Measurements from ENCODE around the gene DERL3.

The DERL3 gene

GRCh38 chr22:23831261-23831660 is 7.5 kb downstream of the DERL3 start:
- DNase-seq (ENCODE audit: low read depth in 2 of 2) = no peak

DNA sequence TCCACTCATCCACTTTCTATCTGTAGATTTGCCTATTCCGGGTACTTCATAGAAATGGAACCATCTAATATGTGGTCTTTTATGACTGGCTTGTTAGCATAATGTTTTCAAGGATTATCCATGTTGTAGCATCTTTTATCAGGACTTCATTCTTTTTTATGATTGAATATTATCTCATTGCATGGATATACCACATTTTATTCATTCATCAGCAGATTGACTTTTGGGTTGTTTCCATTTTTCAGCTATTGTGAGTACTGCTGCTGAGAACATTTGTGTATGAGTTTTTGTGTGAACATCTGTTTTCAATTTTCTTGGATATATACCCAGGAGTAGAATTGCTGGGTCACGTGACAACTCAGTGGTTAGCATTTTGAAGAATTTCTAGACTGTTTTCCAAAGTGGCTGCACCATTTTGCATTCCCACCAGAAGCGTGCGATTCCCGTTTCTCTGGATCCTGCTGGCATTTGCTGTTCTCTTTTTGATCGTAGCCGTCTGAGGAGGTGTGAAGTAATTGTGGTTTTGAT is 8.9 kb downstream of the DERL3 start:
- no peak for DNase-seq (ENCODE audit: low read depth in 2 of 2)

- DNase-seq (ENCODE audit: low read depth in 2 of 2) = no peak
Measured at GRCh38 chr22:23828800-23829680, 9.8 kb downstream of the DERL3 start.

DNA sequence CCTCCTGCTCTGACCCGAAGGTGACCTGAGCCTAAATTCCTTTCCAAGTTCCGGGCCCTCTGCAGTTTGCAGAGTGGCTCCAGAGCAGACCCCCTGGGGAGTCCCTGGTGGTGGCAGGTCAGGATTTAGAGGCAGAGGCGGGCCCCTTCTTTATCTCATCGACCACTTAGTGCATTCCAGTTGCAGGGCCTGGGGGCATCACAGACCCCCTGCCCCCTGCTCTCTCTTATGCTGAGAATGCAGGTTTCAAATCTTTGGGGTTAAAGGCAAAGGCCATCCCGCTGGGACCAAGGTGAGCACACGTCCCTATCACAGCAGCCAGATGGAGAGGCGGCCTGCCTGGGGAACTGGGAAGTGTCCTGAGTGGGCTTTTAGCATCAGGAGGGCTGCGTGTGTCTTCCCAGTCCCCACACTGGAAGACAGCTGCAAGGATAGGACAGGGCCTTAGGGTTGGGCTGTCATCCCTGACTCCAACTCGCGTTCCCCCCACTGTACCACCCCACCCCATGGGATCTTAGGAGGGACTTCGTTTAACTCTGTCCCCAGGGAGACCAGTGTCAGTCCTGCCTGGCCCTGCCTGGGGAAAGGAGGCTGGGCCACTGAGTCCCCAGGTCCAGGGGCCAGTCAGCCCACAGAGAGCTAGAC is 11.3 kb downstream of the DERL3 start:
- DNase-seq (ENCODE audit: low read depth in 2 of 2) = no peak

- no peak for DNase-seq (ENCODE audit: low read depth in 2 of 2)
Measured at GRCh38 chr22:23826510-23827350, 12.1 kb downstream of the DERL3 start.

DNA sequence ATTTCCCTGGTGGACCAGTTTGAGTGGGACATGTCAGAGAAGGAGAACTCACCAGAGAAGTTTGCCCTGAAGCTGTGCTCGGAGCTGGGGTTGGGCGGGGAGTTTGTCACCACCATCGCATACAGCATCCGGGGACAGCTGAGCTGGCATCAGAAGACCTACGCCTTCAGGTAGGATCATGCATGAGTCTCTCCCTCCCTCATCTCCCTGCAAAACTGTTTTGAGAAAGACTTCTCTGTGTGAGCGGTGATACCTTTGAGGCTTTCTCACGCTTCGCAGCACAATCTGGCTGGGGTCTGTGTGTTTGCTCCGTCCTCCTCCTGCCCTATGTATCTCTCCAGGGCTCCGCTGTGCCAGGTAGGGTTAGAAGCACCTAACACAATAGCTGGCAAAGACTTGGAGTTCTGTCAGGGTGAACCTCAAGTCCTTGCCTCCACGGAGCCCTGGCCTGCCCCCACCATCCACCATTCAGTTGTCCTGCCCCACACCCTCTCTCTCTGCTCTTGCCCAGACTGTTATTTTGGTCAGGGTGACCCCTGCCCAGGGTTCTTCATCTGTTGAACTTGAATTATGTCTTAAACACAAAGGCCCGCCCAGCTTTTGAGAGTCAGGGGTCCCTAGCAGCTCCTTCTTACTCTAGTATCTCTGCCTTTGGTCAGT is 13.4 kb downstream of the DERL3 start:
- no peak for DNase-seq (ENCODE audit: low read depth in 2 of 2)

GRCh38 chr22:23824476-23825245 is 14.1 kb downstream of the DERL3 start:
- DNase-seq (ENCODE audit: low read depth in 2 of 2) = no peak

DNA sequence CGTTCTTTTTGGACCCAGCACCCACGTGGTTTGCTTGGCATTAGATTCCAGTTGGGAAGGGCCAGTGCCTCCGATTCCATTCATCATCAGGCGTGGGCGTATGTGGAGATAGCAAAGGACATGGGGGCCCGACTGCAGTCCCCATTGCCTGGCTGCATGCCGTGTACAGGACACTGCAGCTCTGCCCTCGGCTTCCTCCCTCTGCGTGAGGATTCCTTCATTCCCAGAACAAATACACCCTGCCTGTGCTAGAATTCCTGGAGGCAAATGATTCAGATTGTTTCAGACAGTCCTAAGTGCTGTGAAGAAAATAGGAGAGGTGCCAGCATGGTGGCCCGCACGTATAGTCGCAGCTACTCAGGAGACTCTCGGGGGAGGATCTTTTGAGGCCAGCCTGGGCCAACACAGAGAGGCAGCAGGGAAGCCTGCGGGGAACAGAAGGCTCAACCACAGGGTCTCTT is 15.4 kb downstream of the DERL3 start:
- DNase-seq (ENCODE audit: low read depth in 2 of 2) = no peak

GRCh38 chr22:23822101-23822671 is 16.6 kb downstream of the DERL3 start:
- no peak for DNase-seq (ENCODE audit: low read depth in 2 of 2)

GRCh38 chr22:23820748-23821211 is 18.0 kb downstream of the DERL3 start:
- no peak for DNase-seq (ENCODE audit: low read depth in 2 of 2)

- DNase-seq (ENCODE audit: low read depth in 2 of 2) = no peak
Measured at GRCh38 chr22:23818541-23818940, 20.3 kb downstream of the DERL3 start.

DNA sequence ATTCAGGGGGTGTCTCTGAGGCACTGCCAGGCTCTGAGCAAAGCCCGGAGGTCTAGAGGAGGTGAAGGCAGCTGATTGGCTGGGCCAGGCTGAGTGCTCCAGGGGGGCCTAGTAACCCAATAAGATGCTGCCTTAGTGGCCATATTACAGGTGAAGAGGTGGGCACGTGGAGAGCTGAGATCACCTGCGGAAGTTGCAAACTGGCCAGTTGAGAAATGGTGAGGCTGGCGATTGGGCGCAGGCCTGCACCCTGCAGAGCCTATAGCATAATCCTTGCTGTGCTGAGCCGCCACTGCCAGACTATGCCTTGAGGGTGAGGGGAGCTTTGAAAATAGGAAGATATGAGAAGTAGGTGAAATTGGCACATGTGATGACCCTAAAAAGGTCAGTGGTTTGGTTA is 21.7 kb downstream of the DERL3 start:
- DNase-seq (ENCODE audit: low read depth in 2 of 2) = no peak

DNA sequence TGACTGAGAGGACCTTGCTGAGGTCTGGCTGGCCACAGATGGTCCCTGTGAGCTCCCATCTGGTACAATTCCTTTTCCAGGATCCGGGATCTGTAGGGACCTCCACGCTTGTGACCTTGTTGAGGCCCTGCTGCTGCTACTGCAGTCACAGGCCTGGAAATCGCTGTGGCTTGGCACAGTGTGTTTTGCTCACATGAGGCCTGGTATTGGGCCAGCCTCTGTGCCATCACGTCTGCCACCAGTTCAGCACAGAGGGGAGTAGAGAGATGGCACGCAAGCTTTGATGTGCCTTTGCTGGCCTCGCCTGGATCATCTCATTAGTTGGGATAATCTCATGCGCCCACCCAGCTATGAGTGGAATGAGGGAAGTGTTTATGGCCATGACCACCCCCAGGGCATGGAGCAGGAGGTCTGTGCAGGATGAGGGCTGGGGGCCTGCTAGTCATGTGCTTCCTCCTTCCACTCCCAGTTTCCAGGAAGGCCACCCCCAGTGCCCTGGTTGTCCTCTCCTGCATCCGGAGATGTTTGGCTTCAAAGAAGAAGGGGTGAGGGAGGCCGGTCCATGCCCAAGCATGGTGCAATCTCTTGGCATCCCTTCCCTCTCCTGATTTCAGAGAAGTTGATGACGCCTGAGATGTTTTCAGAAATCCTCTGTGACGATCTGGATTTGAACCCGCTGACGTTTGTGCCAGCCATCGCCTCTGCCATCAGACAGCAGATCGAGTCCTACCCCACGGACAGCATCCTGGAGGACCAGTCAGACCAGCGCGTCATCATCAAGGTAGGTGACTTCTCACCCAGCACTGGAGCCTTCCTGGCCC is 22.4 kb downstream of the DERL3 start:
- DNase-seq (ENCODE audit: low read depth in 2 of 2) = no peak

DNA sequence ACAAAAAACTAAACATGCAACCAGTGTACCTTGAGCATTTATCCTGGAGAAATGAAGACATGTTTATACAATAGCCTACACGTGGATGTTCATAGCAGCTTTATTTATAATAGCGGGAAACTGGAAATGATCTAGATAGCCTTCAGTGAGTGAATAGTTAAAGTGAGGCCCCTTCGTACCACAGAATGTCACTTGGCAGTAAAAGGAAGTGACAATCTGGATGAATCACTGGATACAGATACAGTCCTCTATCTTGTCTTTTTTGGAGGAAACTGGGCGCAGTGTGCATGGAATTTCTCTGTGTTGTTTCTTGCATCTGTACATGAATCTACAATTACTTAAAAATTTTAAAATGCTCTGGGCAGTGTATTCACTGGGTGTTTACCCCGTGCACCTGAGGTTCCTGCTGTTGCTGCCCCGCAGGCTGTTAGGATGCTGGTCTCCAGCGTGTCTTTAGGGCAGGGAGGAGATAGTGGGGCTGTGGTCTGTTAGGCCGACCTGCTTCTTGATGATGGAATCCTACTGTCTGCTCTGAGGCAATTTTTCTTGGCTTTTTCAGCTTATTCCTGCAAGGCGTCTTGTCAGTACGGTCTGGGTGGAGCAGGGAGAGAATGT is 23.2 kb downstream of the DERL3 start:
- DNase-seq (ENCODE audit: low read depth in 2 of 2) = no peak

GRCh38 chr22:23812378-23812777 is 26.4 kb downstream of the DERL3 start:
- no peak for DNase-seq (ENCODE audit: low read depth in 2 of 2)

DNA sequence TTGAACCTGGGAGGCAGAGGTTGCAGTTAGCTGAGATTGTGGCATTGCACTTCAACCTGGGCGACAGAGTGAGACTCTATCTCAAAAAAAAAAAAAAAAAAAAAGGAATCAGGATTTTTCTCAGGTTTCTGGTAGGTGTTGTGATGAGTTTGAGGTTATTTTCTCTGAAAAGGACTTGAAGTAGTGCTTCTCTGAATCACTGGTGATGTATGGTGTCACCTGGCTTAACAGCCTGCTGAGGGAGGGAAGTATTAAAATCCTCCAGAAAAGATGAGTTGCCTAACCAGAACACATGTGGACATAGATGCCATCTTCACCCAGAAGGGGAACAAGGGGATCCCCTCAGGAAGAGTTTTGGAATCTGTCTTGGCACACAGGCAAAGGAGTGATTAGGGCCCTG is 32.0 kb downstream of the DERL3 start:
- DNase-seq (ENCODE audit: low read depth in 2 of 2) = no peak

GRCh38 chr22:23804781-23805291 is 34.0 kb downstream of the DERL3 start:
- no peak for DNase-seq (ENCODE audit: low read depth in 2 of 2)

- DNase-seq (ENCODE audit: low read depth in 2 of 2) = no peak
Measured at GRCh38 chr22:23803001-23803819, 35.6 kb downstream of the DERL3 start.

All from stimulated activated CD8-positive, alpha-beta memory T cell treated with anti-CD3 and anti-CD28 coated beads, Interleukin-2, amount 100 ng/mL, for 1 hour (primary cell).